Neutrophil (primary cell): Measurements from ENCODE around the gene GOLGB1.

Experiments used
- H3K27ac ChIP-seq: fragments of 200-600 bp; sonication (generic); 2 replicates; pipeline ENCODE4 v1.5.1; 2016; ENCODE audit warnings: mild to moderate bottlenecking, moderate library complexity
- H3K27me3 ChIP-seq: fragments of 200-600 bp; sonication (generic); 2 replicates; pipeline ENCODE4 v1.6.0; 2016; ENCODE audit warnings: mild to moderate bottlenecking
- H3K36me3 ChIP-seq: fragments of 200-600 bp; sonication (generic); 2 replicates; pipeline ENCODE4 v1.5.1; 2017
- H3K4me1 ChIP-seq, 2 experiments: fragments of 200-600 bp in 1 of 2; sonication (generic) in 1 of 2; 1 replicate in 1 of 2; 2 replicates in 1 of 2; pipeline versions ENCODE4 v1.5.1 to v1.6.1; 2013 to 2016; ENCODE audit warnings: low read depth in 1 of 2, low read length in 1 of 2, mild to moderate bottlenecking in 1 of 2, moderate library complexity in 1 of 2; ENCODE audit not compliant: control insufficient read depth in 1 of 2, insufficient read depth in 1 of 2
- H3K4me3 ChIP-seq, 2 experiments: fragments of 200-600 bp in 1 of 2; sonication (generic) in 1 of 2; 1 replicate in 1 of 2; 2 replicates in 1 of 2; pipeline ENCODE4 v1.5.1; 2013 to 2016; ENCODE audit warnings: low read depth in 1 of 2, low read length in 1 of 2, mild to moderate bottlenecking in 1 of 2, moderate library complexity in 1 of 2
- H3K9me3 ChIP-seq: fragments of 200-600 bp; sonication (generic); 2 replicates; pipeline ENCODE4 v1.5.1; 2016
- TF ChIP-seq, protein P1 (sequence below): fragments of 200-600 bp; sonication (generic); IDR thresholded peaks from 2 replicates; pipeline ENCODE4 v1.5.1; 2016; ENCODE audit warnings: antibody characterized with exemption

Gene GOLGB1

DNA sequence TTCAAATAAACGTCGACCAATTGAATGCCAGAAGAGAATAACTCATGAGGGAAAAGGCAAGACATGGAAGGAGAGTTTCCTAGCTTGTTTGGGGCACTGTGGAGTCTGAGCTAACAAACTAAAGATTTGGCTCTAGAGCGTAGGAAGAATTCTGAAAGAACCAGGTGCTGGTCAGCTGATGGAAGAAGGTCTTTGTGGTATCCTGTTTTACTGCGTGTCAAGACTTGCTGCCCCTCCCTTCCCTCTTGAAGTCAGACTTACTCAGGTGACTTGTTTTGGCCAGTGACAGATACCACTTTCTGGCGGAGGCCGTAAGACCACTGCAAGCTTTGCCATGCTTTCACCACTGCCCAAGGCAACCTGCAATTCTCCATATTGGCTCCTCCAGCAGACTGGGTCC is 88.2 kb downstream of the GOLGB1 start:
- Histone ChIP-seq H3K36me3 (peaks cover 33% of the 10 kb centered on the region), H3K27ac (peak overlapping the region; percentile 98)

DNA sequence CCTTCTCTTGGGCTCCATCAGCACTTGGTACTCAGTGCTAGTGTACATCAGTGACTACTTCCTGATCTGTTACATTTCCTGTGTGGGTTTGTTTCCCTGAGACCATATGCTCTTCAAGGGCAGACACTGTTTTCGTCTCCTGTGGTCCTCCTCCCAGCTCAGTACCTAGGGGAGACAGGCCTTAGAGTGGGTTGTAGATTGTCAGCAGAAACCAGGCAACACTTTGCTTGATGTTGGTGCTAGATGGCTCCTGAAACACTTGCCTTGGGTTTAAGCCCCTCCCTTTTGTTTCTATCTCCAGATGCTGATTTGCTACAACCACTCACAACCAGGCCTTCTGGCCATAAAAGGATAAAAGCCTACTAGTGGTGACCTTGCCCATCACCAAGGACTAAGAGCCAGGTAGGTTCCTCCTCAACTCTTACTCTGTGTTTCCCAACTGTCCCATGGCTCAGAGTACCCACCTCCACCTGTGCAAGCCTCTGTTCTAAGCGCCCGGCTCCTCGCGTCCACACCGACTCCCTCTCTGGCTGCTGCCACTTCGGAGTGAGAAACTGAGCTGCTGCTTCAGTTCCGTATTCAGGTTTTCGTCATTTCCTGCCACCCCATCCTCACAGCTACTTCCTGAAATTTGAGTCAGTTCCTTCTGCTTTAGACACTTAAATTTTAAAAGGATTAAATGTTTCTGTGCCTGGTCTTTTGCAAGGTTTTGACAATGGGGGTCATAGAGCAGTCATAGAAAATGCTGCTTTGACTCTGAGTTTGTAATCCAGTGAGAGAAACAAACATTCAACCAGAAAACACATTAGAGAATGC is 89.0 kb downstream of the GOLGB1 start, which contains the start of gene HCLS1:
HCLS1 (minus strand) TSS at position 548 of the 816 bp plus-strand sequence. CDS start 2,556 bp downstream, outside the sequence.
- H3K36me3 ChIP-seq, result peaks cover 40% of the 10 kb centered on the region

More for the DNA sequence above, 88.2 kb downstream of the GOLGB1 start:
- TF ChIP-seq, protein P1, sequence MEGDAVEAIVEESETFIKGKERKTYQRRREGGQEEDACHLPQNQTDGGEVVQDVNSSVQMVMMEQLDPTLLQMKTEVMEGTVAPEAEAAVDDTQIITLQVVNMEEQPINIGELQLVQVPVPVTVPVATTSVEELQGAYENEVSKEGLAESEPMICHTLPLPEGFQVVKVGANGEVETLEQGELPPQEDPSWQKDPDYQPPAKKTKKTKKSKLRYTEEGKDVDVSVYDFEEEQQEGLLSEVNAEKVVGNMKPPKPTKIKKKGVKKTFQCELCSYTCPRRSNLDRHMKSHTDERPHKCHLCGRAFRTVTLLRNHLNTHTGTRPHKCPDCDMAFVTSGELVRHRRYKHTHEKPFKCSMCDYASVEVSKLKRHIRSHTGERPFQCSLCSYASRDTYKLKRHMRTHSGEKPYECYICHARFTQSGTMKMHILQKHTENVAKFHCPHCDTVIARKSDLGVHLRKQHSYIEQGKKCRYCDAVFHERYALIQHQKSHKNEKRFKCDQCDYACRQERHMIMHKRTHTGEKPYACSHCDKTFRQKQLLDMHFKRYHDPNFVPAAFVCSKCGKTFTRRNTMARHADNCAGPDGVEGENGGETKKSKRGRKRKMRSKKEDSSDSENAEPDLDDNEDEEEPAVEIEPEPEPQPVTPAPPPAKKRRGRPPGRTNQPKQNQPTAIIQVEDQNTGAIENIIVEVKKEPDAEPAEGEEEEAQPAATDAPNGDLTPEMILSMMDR, result no peak
- Histone ChIP-seq H3K4me3 (peak overlapping the region; percentile 71 to 76), H3K9me3 (no peaks in the 10 kb centered on the region), H3K4me1 (peaks cover 63 to 74% of the 10 kb centered on the region in 2 experiments), H3K27me3 (no peaks in the 10 kb centered on the region)

DNA sequence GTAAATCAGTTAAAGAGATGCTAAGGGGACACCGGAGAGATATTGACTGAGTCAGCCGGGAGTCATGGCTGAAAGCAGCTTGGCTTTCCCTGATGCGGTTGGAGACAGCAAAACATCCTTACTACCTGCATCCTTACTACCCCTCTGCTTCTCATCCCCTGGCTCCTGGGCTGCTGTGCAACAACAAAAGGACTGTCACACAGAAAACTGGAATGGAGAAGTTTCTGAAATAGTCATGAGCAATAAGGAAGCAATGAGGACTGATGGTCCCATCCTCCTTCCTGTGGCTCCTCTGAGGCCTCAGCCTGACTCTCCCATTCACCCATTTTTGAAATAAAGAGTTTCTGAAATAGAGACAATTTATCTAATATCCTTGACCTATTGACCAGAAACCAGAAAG is 90.0 kb downstream of the GOLGB1 start:
- TF ChIP-seq, protein P1, result no peak
- H3K36me3 ChIP-seq, result peaks cover 46% of the 10 kb centered on the region
- peak overlapping the region; percentile 71 to 76 for H3K4me3 ChIP-seq
- H3K4me1 ChIP-seq, result peaks cover 59 to 67% of the 10 kb centered on the region in 2 experiments
- no peaks in the 10 kb centered on the region for H3K9me3 ChIP-seq
- H3K27ac ChIP-seq, result peak overlapping the region; percentile 98
- H3K27me3 ChIP-seq, result no peaks in the 10 kb centered on the region

More for the DNA sequence above, 89.0 kb downstream of the GOLGB1 start, which contains the start of gene HCLS1:
- TF ChIP-seq, protein P1, result peak; percentile 49
- Histone ChIP-seq H3K27ac (peak within 1 kb of the TSS; percentile 98), H3K9me3 (no peaks in the 10 kb centered on the region), H3K27me3 (no peaks in the 10 kb centered on the region), H3K4me3 (peak within 1 kb of the TSS; percentile 71 to 76), H3K4me1 (peaks cover 55 to 65% of the 10 kb centered on the region in 2 experiments)

- TF ChIP-seq, protein P1, result no peak
- Histone ChIP-seq H3K9me3 (no peaks in the 10 kb centered on the region), H3K27me3 (no peaks in the 10 kb centered on the region), H3K4me3 (peak overlapping the region; percentile 71 to 76), H3K27ac (peak overlapping the region; percentile 98), H3K4me1 (peaks cover 66 to 72% of the 10 kb centered on the region in 2 experiments), H3K36me3 (peaks cover 46% of the 10 kb centered on the region)
Measured at GRCh38 chr3:121658716-121659435, 90.7 kb downstream of the GOLGB1 start.

DNA sequence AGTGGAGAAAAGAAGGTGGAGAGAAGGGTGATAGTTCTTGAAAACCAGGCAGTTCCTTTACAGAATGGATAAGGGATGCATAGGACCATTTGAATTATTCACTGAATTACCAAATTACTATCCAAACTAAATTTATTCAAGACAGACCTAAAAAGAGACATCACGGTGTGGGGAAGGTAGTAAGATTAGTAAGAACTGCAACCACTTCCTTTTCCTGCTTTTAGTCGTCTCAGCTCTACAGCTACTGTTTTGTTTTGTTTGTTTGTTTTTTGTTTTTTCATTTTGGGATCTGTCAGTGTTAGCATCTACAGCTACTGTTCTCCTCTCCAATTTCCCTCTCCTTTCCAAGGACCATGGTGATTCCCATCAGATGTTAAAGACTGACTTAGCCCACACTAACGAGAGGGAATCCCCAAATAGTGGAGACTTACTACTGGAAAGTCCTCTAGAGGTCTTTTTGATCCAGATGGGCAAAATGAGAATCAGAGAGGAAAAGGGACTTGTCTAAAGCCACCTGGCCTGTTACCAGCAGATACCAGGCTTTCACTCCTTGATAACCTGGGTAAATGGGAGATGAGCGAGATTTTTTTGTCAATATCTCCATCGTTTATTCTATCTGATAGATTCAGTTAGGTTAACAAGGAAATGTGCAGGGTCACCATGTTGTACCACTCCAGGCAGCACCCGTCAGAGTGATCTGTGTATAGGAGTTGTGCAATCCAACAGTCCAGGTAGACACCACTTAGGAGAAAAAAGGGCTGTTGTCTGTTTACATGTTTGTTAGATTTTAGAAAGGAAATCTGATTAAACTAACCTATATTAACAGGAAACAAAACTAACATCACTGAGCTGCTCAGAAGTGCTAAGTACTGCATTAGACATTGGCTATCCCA is 94.8 kb downstream of the GOLGB1 start:
- peak overlapping the region; percentile 86 for H3K27ac ChIP-seq

More for the DNA sequence above, 94.8 kb downstream of the GOLGB1 start:
- H3K27me3 ChIP-seq, result no peaks in the 10 kb centered on the region
- peaks cover 85% of the 10 kb centered on the region for H3K36me3 ChIP-seq
- TF ChIP-seq, protein P1, result no peak
- H3K4me1 ChIP-seq, result peaks cover 58 to 70% of the 10 kb centered on the region in 2 experiments
- H3K4me3 ChIP-seq, result peak overlapping the region; percentile 9 to 39
- no peaks in the 10 kb centered on the region for H3K9me3 ChIP-seq
